Measurements from ENCODE around the gene GDF7.
A peak's percentile ranks its signal among the peaks of the same experiment; 100 is the strongest.

GDF7 gene

GRCh38 chr2:20666304-20667150, at the start of gene GDF7:
Gene GDF7, plus strand, starts transcription at chr2:20667144. Its CDS starts 96 bp downstream, at chr2:20667240.
- peak; percentile 52 for DNase-seq

- peak; percentile 91 for DNase-seq
These were observed 49.0 kb upstream of the GDF7 start for GRCh38 chr2:20617892-20618467.

GRCh38 chr2:20618468-20618885, 48.5 kb upstream of the GDF7 start:
- DNase-seq, result no peak

GRCh38 chr2:20618886-20619521, 47.9 kb upstream of the GDF7 start:
- DNase-seq, result no peak

GRCh38 chr2:20619624-20620024, 47.3 kb upstream of the GDF7 start:
- no peak for DNase-seq

GRCh38 chr2:20620271-20620681, 46.7 kb upstream of the GDF7 start:
- no peak for DNase-seq

- no peak for DNase-seq
These were observed 46.1 kb upstream of the GDF7 start for GRCh38 chr2:20620696-20621365.

GRCh38 chr2:20621366-20622295, 45.3 kb upstream of the GDF7 start:
- no peak for DNase-seq

- no peak for DNase-seq
These were observed 44.7 kb upstream of the GDF7 start for GRCh38 chr2:20622296-20622686.

GRCh38 chr2:20622731-20623130, 44.2 kb upstream of the GDF7 start:
- DNase-seq, result no peak

- DNase-seq, result no peak
These were observed 43.7 kb upstream of the GDF7 start for GRCh38 chr2:20623241-20623640.

GRCh38 chr2:20623741-20624155, 43.2 kb upstream of the GDF7 start:
- DNase-seq, result no peak

GRCh38 chr2:20624156-20624883, 42.6 kb upstream of the GDF7 start:
- no peak for DNase-seq

- no peak for DNase-seq
These were observed 42.0 kb upstream of the GDF7 start for GRCh38 chr2:20624884-20625485.

- DNase-seq, result peak; percentile 88
These were observed 41.2 kb upstream of the GDF7 start for GRCh38 chr2:20625491-20626391.

- DNase-seq, result no peak
These were observed 40.6 kb upstream of the GDF7 start for GRCh38 chr2:20626392-20626697.

- no peak for DNase-seq
These were observed 40.0 kb upstream of the GDF7 start for GRCh38 chr2:20626698-20627513.

GRCh38 chr2:20627712-20628380, 39.1 kb upstream of the GDF7 start:
- no peak for DNase-seq

GRCh38 chr2:20629181-20629580, 37.8 kb upstream of the GDF7 start:
- no peak for DNase-seq

Data from DMS53 (cell line).